Tibial artery (tissue), 4 donors: ENCODE data around the gene PARP15.
"Not testable (repeated sequence)": the region's sequence is repeated elsewhere in the genome, so short reads cannot be mapped to it uniquely, and the experiment has no call there.

Source experiments
- DNase-seq, 2 donors: peaks; one replicate each; pipeline ENCODE4 v3.0.0-alpha.2; 2019
- H3K27ac ChIP-seq, 2 donors: fragments of 200-600 bp; sonication (generic) in 1 of 2; 1 replicate in 1 of 2; 2 replicates in 1 of 2; pipeline ENCODE4 v1.5.1; 2018 to 2019; ENCODE audit warnings: mild to moderate bottlenecking in 1 of 2
- H3K27me3 ChIP-seq, 2 donors: fragments of 200-600 bp; sonication (generic) in 1 of 2; one replicate each; pipeline versions ENCODE4 v1.5.1 to v1.6.0; 2016 to 2019
- H3K36me3 ChIP-seq, 3 donors: fragments of 200-600 bp; sonication (generic) in 2 of 3; one replicate each; pipeline ENCODE4 v1.5.1; 2016 to 2019; ENCODE audit warnings: mild to moderate bottlenecking in 2 of 3
- H3K4me1 ChIP-seq, 4 donors: fragments of 200-600 bp; sonication (generic) in 2 of 4; 1 replicate in 3 of 4; 2 replicates in 1 of 4; pipeline ENCODE4 v1.5.1; 2016 to 2019
- H3K4me3 ChIP-seq, 2 donors: fragments of 200-600 bp; sonication (generic) in 1 of 2; 1 replicate in 1 of 2; 2 replicates in 1 of 2; pipeline ENCODE4 v1.5.1; 2018 to 2019; ENCODE audit warnings: mild to moderate bottlenecking in 2 of 2
- H3K9me3 ChIP-seq, 3 donors: fragments of 200-600 bp; sonication (generic) in 1 of 3; one replicate each; pipeline ENCODE4 v1.5.1; 2016 to 2019
- CTCF ChIP-seq, 2 experiments: fragments of 200-600 bp in 1 of 2; fragments of 450-650 bp in 1 of 2; IDR thresholded peaks; one replicate each; pipeline ENCODE4 v1.5.1; 2017 to 2019; ENCODE audit warnings: antibody characterized with exemption in 2 of 2, mild to moderate bottlenecking in 1 of 2, moderate library complexity in 1 of 2
- intact Hi-C: fragments of 100-400 bp; cut with DNase I; formaldehyde crosslinking; loops from one replicate; pipeline ENCODE4 v1.15.0; 2023; ENCODE audit warnings: low total_unique reads

PARP15 gene

DNA sequence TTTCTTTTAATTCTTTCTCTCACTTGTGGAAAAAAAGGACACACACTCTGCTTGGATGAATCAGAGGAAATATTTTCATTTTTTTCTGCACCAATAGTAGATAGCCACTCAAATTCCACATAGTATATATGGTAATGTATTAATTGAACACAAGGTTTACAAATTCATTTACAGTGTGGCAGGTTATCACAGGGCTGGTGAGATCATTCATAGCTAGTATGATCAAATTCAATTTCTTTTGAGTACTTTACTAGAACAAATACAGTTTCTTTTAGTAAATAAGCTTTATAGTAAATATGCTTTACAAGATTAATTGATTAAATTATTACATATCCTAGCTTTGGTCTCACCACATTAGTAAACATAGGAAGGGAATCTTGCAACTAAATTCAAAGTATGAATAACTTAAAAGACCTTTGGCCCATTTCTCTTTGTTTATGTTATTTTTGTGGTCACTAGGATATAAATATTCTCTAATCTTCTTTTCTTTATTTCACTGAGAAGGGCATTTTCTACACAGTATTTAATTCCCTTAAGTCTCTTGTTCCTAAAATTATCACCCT, 63.1 kb downstream of the PARP15 start:
- DNase-seq: no peak
- no peaks in the 10 kb centered on the region for H3K27me3 ChIP-seq
- no peak overlapping the region for H3K4me3 ChIP-seq
- H3K4me1 ChIP-seq: no peaks in the 10 kb centered on the region
- H3K27ac ChIP-seq: no peak overlapping the region
- no peaks in the 10 kb centered on the region for H3K9me3 ChIP-seq
- intact Hi-C loops: loop anchor here (2.0 kb wide), 1 partner anchor 26 kb away; no protein-coding TSS in a partner anchor
- no peak for TF ChIP-seq CTCF (IDR thresholded peaks at IDR 0.05)
- no peaks in the 10 kb centered on the region for H3K36me3 ChIP-seq

- intact Hi-C loops: no loop called here
- no peak overlapping the region for H3K27ac ChIP-seq
- H3K9me3 ChIP-seq: no peaks in the 10 kb centered on the region
- no peak for DNase-seq
- no peaks in the 10 kb centered on the region for H3K27me3 ChIP-seq
- no peaks in the 10 kb centered on the region for H3K4me1 ChIP-seq
- H3K4me3 ChIP-seq: no peak overlapping the region
- H3K36me3 ChIP-seq: no peaks in the 10 kb centered on the region
- TF ChIP-seq CTCF (IDR thresholded peaks at IDR 0.05): no peak
These were observed 65.5 kb downstream of the PARP15 start for GRCh38 chr3:122642935-122643334.

GRCh38 chr3:122646146-122646988, 68.9 kb downstream of the PARP15 start:
- TF ChIP-seq CTCF (IDR thresholded peaks at IDR 0.05): no peak
- H3K4me1 ChIP-seq: no peaks in the 10 kb centered on the region
- DNase-seq: no peak
- no peak overlapping the region for H3K27ac ChIP-seq
- no peaks in the 10 kb centered on the region for H3K27me3 ChIP-seq
- no peak overlapping the region for H3K4me3 ChIP-seq
- no peaks in the 10 kb centered on the region for H3K9me3 ChIP-seq
- H3K36me3 ChIP-seq: no peaks in the 10 kb centered on the region
- intact Hi-C loops: no loop called here

- intact Hi-C loops, H3K27me3 ChIP-seq, H3K9me3 ChIP-seq, DNase-seq, H3K4me3 ChIP-seq, H3K36me3 ChIP-seq, H3K4me1 ChIP-seq, H3K27ac ChIP-seq: not testable (repeated sequence)
These were observed 73.9 kb downstream of the PARP15 start for GRCh38 chr3:122651233-122651907.

DNA sequence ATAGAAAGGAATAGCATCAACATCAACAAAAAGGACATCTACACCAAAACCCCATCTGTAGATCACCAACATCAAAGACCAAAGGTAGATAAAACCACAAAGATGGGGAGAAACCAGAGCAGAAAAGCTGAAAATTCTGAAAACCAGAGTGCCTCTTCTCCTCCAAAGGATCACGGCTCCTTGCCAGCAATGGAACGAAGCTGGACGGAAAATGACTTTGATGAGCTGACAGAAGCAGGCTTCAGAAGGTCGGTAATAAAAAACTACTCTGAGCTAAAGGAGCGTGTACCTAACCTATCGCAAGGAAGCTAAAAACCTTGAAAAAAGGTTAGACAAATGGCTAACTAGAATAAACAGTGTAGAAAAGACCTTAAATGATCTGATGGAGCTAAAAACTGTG, 74.5 kb downstream of the PARP15 start:
- H3K4me3 ChIP-seq, intact Hi-C loops, H3K9me3 ChIP-seq, H3K4me1 ChIP-seq, DNase-seq, H3K27me3 ChIP-seq, H3K27ac ChIP-seq, H3K36me3 ChIP-seq: not testable (repeated sequence)

DNA sequence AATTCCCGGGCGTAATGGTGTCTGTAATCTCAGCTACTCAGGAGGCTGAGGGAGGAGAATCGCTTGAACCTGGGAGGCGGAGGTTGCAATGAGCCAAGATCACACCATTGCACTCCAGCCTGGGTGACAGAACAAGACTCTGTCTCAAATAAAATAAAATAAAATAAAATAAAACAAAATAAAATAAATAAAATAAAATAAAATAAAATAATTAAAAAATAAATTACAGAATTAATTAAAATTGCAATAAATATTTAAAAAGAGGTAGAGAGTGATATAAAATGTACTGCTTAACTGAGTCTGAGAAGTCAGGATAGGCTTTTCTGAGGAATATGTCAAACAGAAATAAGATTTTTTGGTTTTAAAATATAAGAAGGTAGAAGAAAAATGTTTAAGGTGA, 80.9 kb downstream of the PARP15 start:
- H3K36me3 ChIP-seq, H3K9me3 ChIP-seq, H3K4me3 ChIP-seq, H3K27me3 ChIP-seq, H3K27ac ChIP-seq, H3K4me1 ChIP-seq, DNase-seq, intact Hi-C loops: not testable (repeated sequence)

GRCh38 chr3:122660297-122660974, 83.0 kb downstream of the PARP15 start:
- intact Hi-C loops: no loop called here
- TF ChIP-seq CTCF (IDR thresholded peaks at IDR 0.05): no peak
- Histone ChIP-seq H3K27ac (no peak overlapping the region), H3K27me3 (no peaks in the 10 kb centered on the region), H3K9me3 (no peaks in the 10 kb centered on the region), H3K36me3 (no peaks in the 10 kb centered on the region), H3K4me1 (no peaks in the 10 kb centered on the region), H3K4me3 (no peak overlapping the region)
- DNase-seq: no peak
